GM12892 (cell line): ENCODE results near the gene TMC7.

Experiments
- DNase-seq: peaks from one replicate; pipeline ENCODE4 v3.0.0; 2011; ENCODE audit not compliant: insufficient read length
- FAIRE-seq: peaks from 2 replicates; lab custom pipeline; 2011; peaks lifted over from hg19 to GRCh38; lab: Jason Lieb, UNC
- POLR2A ChIP-seq: IDR thresholded peaks from 2 replicates; pipeline ENCODE4 v1.6.1; 2011; ENCODE audit warnings: low read depth, low read length, control low read depth
- POLR2AphosphoS5 ChIP-seq: IDR thresholded peaks from 2 replicates; pipeline ENCODE4 v1.6.1; 2011; ENCODE audit warnings: low read depth, low read length, control low read depth
- TAF1 ChIP-seq: IDR thresholded peaks from 2 replicates; pipeline ENCODE4 v1.6.1; 2011; ENCODE audit warnings: low read depth, mild to moderate bottlenecking, control low read depth, low read length, borderline replicate concordance

The TMC7 gene

GRCh38 chr16:19105131-19105530 lies 121.4 kb downstream of the TMC7 start:
- no peak for TF ChIP-seq TAF1
- no peak for TF ChIP-seq POLR2AphosphoS5
- FAIRE-seq, result no peak

GRCh38 chr16:19105891-19106624 lies 122.3 kb downstream of the TMC7 start:
- no peak for FAIRE-seq
- no peak for TF ChIP-seq TAF1
- no peak for TF ChIP-seq POLR2A
- no peak for TF ChIP-seq POLR2AphosphoS5

More at GRCh38 chr16:19105131-19105530, 121.4 kb downstream of the TMC7 start:
- no peak for DNase-seq

GRCh38 chr16:19106625-19107020 lies 122.9 kb downstream of the TMC7 start:
- DNase-seq (no peak), FAIRE-seq (no peak)
- TF ChIP-seq TAF1, result no peak
- no peak for TF ChIP-seq POLR2A
- TF ChIP-seq POLR2AphosphoS5, result no peak

More at GRCh38 chr16:19105891-19106624, 122.3 kb downstream of the TMC7 start:
- DNase-seq, result no peak

GRCh38 chr16:19108409-19109287 lies 124.9 kb downstream of the TMC7 start:
- TF ChIP-seq POLR2A (no peak), TAF1 (no peak), POLR2AphosphoS5 (no peak)
- DNase-seq (no peak), FAIRE-seq (no peak)

- no peak for DNase-seq
- no peak for FAIRE-seq
- TF ChIP-seq TAF1 (no peak), POLR2AphosphoS5 (no peak), POLR2A (no peak)
Measured at GRCh38 chr16:19109288-19109664, 125.5 kb downstream of the TMC7 start.

GRCh38 chr16:19110537-19111360 lies 127.0 kb downstream of the TMC7 start:
- no peak for FAIRE-seq
- TF ChIP-seq POLR2A (no peak), POLR2AphosphoS5 (no peak), TAF1 (no peak)

GRCh38 chr16:19112099-19112407 lies 128.3 kb downstream of the TMC7 start:
- TF ChIP-seq POLR2AphosphoS5 (no peak), TAF1 (no peak), POLR2A (no peak)
- FAIRE-seq (no peak), DNase-seq (no peak)

More at GRCh38 chr16:19110537-19111360, 127.0 kb downstream of the TMC7 start:
- no peak for DNase-seq
